D721Med (cell line): ENCODE measurements around the gene GRIN2C.

Source experiments
- DNase-seq: peaks from one replicate; pipeline ENCODE4 v3.0.0; 2011; ENCODE audit warnings: low spot score; ENCODE audit not compliant: insufficient read length
- FAIRE-seq: peaks from 2 replicates; lab custom pipeline; 2011; peaks lifted over from hg19 to GRCh38; lab: Jason Lieb, UNC
- TF ChIP-seq, protein P1 (sequence below): IDR thresholded peaks from 2 replicates; pipeline ENCODE4 v1.5.1; 2012; ENCODE audit warnings: mild to moderate bottlenecking, control low read depth; ENCODE audit not compliant: insufficient read depth; ENCODE audit errors: missing control alignments

The GRIN2C gene

DNA sequence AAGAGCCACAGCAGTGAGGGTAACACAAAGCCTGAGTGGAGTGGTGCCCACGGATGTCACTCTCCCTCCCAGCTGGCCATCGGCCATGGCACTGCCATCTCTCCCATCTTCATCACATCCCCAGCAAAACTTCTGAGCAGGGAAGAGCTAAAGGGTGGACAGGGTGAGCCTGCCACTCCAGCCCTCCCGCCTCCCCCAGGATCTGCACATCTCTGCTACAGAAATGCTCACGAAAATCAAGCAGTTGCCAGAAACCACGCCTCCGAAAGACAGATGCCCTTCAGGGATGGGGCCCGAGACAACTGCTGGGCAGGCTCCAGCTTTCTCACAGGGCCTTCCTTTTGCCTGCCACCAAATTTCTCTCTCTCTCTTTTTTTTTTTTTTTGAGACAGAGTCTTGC is 3.6 kb downstream of the GRIN2C start:
- FAIRE-seq (no peak), DNase-seq (no peak)
- TF ChIP-seq, protein P1, sequence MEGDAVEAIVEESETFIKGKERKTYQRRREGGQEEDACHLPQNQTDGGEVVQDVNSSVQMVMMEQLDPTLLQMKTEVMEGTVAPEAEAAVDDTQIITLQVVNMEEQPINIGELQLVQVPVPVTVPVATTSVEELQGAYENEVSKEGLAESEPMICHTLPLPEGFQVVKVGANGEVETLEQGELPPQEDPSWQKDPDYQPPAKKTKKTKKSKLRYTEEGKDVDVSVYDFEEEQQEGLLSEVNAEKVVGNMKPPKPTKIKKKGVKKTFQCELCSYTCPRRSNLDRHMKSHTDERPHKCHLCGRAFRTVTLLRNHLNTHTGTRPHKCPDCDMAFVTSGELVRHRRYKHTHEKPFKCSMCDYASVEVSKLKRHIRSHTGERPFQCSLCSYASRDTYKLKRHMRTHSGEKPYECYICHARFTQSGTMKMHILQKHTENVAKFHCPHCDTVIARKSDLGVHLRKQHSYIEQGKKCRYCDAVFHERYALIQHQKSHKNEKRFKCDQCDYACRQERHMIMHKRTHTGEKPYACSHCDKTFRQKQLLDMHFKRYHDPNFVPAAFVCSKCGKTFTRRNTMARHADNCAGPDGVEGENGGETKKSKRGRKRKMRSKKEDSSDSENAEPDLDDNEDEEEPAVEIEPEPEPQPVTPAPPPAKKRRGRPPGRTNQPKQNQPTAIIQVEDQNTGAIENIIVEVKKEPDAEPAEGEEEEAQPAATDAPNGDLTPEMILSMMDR = no peak

DNA sequence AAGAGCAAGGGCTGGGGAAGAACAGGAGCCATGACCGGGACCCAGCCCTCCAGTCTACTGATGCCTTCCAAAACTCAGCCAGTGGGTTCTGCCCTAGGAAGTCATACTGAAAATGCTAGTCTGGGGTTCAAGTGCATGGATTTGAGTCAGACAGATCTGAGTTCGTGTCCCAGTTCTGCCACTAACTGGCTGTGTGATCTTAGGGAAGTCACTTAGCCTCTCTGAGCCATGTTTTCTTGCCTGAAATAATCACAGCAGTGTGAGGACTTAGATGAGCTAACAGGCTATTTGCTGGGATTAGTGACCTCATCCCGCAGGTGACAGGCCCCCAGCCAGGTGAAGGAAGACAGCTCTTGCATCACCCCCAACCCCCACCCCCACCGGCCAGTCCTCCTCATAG is 4.4 kb downstream of the GRIN2C start:
- TF ChIP-seq, protein P1 = no peak
- DNase-seq (no peak), FAIRE-seq (no peak)

DNA sequence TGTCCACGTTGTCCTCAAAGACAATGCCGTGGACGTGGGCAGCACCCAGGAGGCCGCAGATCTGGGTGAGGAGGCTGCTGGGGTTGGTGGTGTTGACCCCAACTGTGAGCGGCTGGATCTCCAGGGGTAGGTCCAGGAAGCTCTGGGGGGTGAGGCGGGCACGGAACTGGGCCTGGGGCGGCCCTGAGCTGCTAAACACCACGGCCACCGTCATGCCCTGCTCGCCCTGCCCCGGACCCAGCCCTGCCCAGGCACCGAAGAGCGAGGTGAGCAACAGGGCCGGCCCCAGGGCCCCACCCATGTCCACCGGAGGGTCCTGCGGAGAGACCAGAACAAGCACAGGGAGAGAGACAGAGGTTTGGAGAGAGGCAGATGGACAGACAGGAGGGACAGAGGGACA is 4.9 kb downstream of the GRIN2C start:
- DNase-seq (no peak), FAIRE-seq (no peak)
- TF ChIP-seq, protein P1 = no peak

DNA sequence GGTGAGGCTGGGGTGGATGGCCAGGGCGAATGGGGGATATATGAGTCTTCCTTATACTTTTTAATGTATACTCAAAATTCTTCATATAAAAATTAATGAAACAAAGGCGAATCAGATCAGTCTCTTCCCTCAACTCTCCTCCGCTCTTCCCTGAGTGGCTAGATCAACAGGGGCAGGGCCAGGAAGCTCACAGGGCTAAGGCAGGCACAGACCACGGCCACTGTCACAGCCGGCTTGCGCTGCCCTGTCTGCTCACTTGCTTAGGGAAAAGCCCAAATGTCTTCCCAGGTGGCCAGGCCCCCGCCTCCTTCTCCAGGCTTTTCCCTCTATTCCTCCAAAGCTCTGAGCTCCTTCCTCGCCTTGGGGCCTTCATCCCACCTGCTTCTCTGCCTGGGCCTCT is 6.0 kb downstream of the GRIN2C start:
- FAIRE-seq (no peak), DNase-seq (no peak)
- TF ChIP-seq, protein P1 = no peak

DNA sequence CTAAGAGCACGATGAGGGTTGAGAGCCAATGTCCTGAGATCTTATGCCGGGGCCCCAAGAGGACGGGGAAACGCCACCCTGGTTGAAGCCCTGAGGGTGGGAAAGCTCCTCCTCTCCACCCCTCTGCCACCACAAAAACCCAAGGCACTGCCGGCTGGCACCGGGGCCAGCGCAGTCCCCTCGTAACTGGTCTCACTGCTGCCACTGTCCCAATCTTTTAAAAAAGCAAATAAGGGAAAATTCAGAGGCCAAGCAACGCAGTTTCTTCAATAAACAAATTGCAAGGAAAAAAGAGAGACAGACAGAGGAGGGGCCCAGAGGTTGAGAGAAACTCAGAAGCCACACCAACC is 6.7 kb downstream of the GRIN2C start:
- no peak for FAIRE-seq
- TF ChIP-seq, protein P1 = no peak
- no peak for DNase-seq

DNA sequence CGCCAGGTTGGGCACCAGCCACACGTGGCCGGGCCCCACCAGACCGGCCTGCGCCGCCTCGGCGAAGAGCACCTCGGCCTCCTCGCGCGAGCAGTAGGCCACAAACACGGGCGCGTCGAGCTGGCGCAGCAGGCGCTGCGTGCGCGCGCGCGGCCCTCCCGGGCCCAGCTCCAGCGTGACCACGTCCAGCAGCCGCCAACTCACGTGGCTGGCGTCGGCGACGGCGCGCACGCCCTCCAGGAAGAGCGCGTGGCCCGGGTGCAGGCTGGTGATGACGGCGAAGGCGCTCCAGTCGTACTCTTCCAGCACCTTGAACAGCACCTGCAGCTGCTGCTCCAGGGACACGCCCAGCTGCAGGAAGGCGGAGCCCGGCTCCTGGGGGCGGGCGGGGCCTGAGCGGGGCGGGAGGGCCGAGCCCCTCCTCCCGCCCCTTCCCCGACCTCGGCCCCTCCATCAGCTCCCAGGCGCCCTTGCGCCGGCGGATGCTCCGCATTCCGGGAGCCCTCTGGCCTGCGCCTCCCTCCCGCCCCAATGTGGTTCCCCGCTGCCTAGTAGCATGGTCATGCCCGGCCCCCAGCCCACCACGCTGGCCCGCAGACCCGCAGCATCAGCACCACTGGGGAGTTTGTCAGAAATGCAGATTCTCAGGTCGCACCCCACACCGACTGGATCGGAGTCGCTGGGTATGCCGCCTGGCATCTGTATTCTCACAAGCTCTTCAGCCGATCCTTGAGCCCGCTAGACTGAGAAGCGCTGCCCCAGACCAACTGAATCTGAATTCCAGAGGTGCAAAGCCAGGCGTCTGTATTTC is 7.2 kb downstream of the GRIN2C start:
- TF ChIP-seq, protein P1 = no peak
- FAIRE-seq (no peak), DNase-seq (peak; percentile 57)

DNA sequence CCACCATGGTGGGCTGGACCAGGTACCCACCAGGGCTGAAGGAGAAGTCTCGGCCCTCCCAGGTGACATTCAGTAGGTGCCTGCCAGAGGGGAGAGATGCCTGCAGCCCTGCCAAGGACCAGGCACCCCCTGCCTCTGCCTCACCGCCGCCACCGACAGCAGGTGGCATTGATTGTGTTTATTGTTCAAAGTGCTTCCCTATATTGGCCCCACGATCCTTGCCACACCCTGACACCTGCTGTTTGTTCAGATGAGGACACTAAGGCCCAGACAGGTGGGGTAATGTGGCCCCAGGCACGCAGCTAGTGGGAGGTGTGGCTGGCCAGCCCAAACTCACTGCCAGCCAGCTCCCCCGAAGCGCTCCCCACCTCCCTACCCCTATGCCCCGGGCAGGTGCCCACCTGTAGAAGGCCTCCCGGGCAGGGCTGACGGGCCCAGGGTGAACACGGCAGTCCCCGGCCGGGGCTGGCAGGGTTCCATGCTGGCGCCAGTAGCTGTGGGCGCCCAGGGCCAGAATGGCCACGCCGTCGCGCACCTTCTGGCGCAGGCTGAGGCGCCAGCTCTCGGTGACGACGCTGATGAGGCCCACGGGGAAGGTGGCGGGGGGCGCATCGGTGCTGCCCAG is 8.0 kb downstream of the GRIN2C start:
- TF ChIP-seq, protein P1 = no peak
- no peak for FAIRE-seq
- DNase-seq = no peak
